HepG2 (cell line): ENCODE results near the gene PNLIP. TPM values are rescaled to one million over a fixed set of nuclear protein-coding genes. Genes with fewer than 3 reads are reported as not detected.

Source experiments
- STAG1 ChIP-seq: sonication (generic); formaldehyde crosslinking; IDR thresholded peaks from 2 replicates; pipeline ENCODE4 v1.4.0; 2020; ENCODE audit warnings: missing genetic modification reagents
- ZHX2 ChIP-seq, 2 experiments: sonication (generic) in 1 of 2; formaldehyde crosslinking in 1 of 2; IDR thresholded peaks; 2 replicates each; pipeline versions ENCODE4 v1.6.1 to v1.9.0; 2014 to 2022; ENCODE audit warnings: antibody characterized with exemption in 1 of 2, borderline replicate concordance in 1 of 2, inconsistent platforms in 1 of 2, low read depth in 1 of 2, missing genetic modification reagents in 1 of 2
- ZNF414 ChIP-seq: sonication (generic); formaldehyde crosslinking; IDR thresholded peaks from 2 replicates; pipeline ENCODE4 v1.5.0; 2020; ENCODE audit warnings: missing genetic modification reagents
- polyA plus RNA-seq, 8 experiments: library from polyadenylated mRNA; depleted of rRNA in 3 of 8; stranded (reverse) in 7 of 8; unstranded in 1 of 8; fragments of >200 nt; fragmentation: Illumina TruSeq in 4 of 8; extraction: Trizol in 4 of 8; gene quantifications; 2 replicates each; pipeline versions ENCODE4 v1.2.1 to v1.2.3, GENCODE V29; 2011 to 2016; ENCODE audit warnings: low read depth in 4 of 8, missing spikeins in 1 of 8, mixed read lengths in 1 of 8; ENCODE audit not compliant: insufficient read depth in 1 of 8
- total RNA-seq, 5 experiments: library from RNA; depleted of rRNA; stranded (reverse); fragments of >200 nt; fragmentation: Illumina TruSeq; extraction: Trizol; gene quantifications; 2 replicates each; pipeline ENCODE4 v1.2.3, GENCODE V29; 2016; ENCODE audit warnings: low read depth in 1 of 5
- TF ChIP-seq, protein P1 (sequence below): IDR thresholded peaks from 2 replicates; pipeline ENCODE4 v1.6.1; 2016; ENCODE audit warnings: missing genetic modification reagents, missing compliant biosample characterization
- TF ChIP-seq, protein P2 (sequence below): sonication (generic); formaldehyde crosslinking; IDR thresholded peaks from 2 replicates; pipeline ENCODE4 v1.8.1; 2023; ENCODE audit warnings: missing genetic modification reagents, mild to moderate bottlenecking, borderline replicate concordance
- TF ChIP-seq, protein P3 (sequence below): sonication (generic); formaldehyde crosslinking; IDR thresholded peaks from 2 replicates; pipeline ENCODE4 v1.5.0; 2020; ENCODE audit warnings: missing genetic modification reagents

The PNLIP gene
- total and polyA plus RNA-seq, 2 of the 13 experiments (the other 11 are each of a cell fraction or from before 2014, with no cell fraction given), result not detected

DNA sequence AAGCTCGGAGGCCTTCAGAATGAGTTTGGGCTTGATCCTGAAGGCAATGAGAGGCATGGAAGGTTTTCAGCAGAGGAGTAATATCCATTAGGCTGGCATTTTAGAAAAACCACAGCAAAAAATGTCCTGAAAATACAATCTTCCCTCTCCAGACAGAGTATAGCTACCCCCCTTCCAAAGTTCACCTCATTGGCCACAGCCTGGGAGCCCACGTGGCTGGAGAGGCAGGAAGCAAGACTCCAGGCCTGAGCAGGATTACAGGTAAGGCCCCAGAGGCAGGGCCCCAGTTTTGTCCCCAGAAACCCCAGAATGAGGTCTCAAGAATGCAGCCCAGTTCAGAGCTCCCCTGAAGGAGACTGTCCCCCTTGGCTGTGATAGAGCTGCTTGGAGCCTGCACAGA, 50.3 kb downstream of the PNLIP start (continued):
- TF ChIP-seq ZHX2 (IDR thresholded peaks at IDR 0.05; ENCODE audit: low read depth) (no peak), ZHX2 (CRISPR knock-in tag; IDR thresholded peaks at IDR 0.05; ENCODE audit: borderline replicate concordance) (no peak), ZNF414 (no peak), STAG1 (CRISPR knock-in tag) (no peak)
- TF ChIP-seq, protein P1, sequence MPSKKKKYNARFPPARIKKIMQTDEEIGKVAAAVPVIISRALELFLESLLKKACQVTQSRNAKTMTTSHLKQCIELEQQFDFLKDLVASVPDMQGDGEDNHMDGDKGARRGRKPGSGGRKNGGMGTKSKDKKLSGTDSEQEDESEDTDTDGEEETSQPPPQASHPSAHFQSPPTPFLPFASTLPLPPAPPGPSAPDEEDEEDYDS (CRISPR knock-in tag), result no peak
- TF ChIP-seq, protein P2, sequence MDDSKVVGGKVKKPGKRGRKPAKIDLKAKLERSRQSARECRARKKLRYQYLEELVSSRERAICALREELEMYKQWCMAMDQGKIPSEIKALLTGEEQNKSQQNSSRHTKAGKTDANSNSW (CRISPR knock-in tag), result no peak
- TF ChIP-seq, protein P3, sequence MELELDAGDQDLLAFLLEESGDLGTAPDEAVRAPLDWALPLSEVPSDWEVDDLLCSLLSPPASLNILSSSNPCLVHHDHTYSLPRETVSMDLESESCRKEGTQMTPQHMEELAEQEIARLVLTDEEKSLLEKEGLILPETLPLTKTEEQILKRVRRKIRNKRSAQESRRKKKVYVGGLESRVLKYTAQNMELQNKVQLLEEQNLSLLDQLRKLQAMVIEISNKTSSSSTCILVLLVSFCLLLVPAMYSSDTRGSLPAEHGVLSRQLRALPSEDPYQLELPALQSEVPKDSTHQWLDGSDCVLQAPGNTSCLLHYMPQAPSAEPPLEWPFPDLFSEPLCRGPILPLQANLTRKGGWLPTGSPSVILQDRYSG (CRISPR knock-in tag), result no peak
